ENCODE measurements around the gene PKM. TPM values are rescaled to one million over a fixed set of nuclear protein-coding genes. Genes with fewer than 3 reads are reported as not detected.
A peak's percentile ranks its signal among the peaks of the same experiment; 100 is the strongest.

Gene PKM
- total and polyA plus RNA-seq, 9 of the 15 experiments (the other 6 are each of a cell fraction or from before 2014, with no cell fraction given) = 140 to 825 (median 383) TPM

GRCh38 chr15:72230197-72231065 lies 559 bp downstream of the PKM start (continued):
- TF ChIP-seq BACH1 (tag; IDR thresholded peaks at IDR 0.05) (no peak), TGIF2 (CRISPR knock-in tag; IDR thresholded peaks at IDR 0.05) (no peak), JUND (IDR thresholded peaks at IDR 0.05; ENCODE audit: borderline replicate concordance, low read depth, low read length) (0 out of 2 replicates have a peak, but pooled peaks have one; percentile 6), JUND (tag; IDR thresholded peaks at IDR 0.05; ENCODE audit: borderline replicate concordance, low read depth, low read length) (peak; percentile 28; the same call in 1 of the 3 replicates), ZNF253 (CRISPR knock-in tag; conservative IDR thresholded peaks at IDR 0.05) (no peak), CBFA2T3 (IDR thresholded peaks at IDR 0.05) (peak; percentile 44; the same call in 1 of the 2 replicates), RBM25 (IDR thresholded peaks at IDR 0.05; ENCODE audit: low read depth, low read length, severe bottlenecking) (no peak), FOS (IDR thresholded peaks at IDR 0.05; ENCODE audit: extremely low read depth, insufficient read length) (no peak), ZNF644 (tag; IDR thresholded peaks at IDR 0.05; ENCODE audit: low read depth) (no peak), RBM22 (IDR thresholded peaks at IDR 0.05; ENCODE audit: low read depth, low read length, poor library complexity, severe bottlenecking) (no peak), TAF7 (tag; IDR thresholded peaks at IDR 0.05) (no peak), DACH1 (IDR thresholded peaks at IDR 0.05; ENCODE audit: partially characterized antibody) (no peak), GATAD2B (IDR thresholded peaks at IDR 0.05; ENCODE audit: borderline replicate concordance) (peak; percentile 60; the same call in 1 of the 2 replicates), FOXP1 (CRISPR knock-in tag; IDR thresholded peaks at IDR 0.05) (no peak), SIX5 (IDR thresholded peaks at IDR 0.05; ENCODE audit: borderline replicate concordance in 1 of 2, insufficient read depth in 1 of 2, low read depth in 1 of 2, low read length in 2 of 2) (no peak), TFE3 (CRISPR knock-in tag; IDR thresholded peaks at IDR 0.05) (no peak), ILK (tag; IDR thresholded peaks at IDR 0.05; ENCODE audit: borderline replicate concordance, low read depth) (no peak), GATAD2A (IDR thresholded peaks at IDR 0.05) (0 out of 2 replicates have a peak, but pooled peaks have one; percentile 63), ZC3H8 (IDR thresholded peaks at IDR 0.05) (no peak), MAX (CRISPR knock-in tag; IDR thresholded peaks at IDR 0.05) (no peak), KLF13 (tag; IDR thresholded peaks at IDR 0.05; ENCODE audit: borderline replicate concordance, low read depth) (no peak), ZBTB1 (CRISPR knock-in tag; IDR thresholded peaks at IDR 0.05; ENCODE audit: borderline replicate concordance, low read depth) (peak; percentile 47; the same call in 1 of the 2 replicates), GMEB1 (CRISPR knock-in tag; IDR thresholded peaks at IDR 0.05) (no peak), SREBF2 (CRISPR knock-in tag; IDR thresholded peaks at IDR 0.05) (0 out of 2 replicates have a peak, but pooled peaks have one; percentile 61), CAMTA2 (CRISPR knock-in tag; conservative IDR thresholded peaks at IDR 0.05) (no peak)
